HepG2 (cell line): Measurements from ENCODE around the gene PPP4R4. TPM values are rescaled to one million over a fixed set of nuclear protein-coding genes. Genes with fewer than 3 reads are reported as not detected.

ENCODE experiments used
- ATAC-seq: fragments of 200-7000 bp; cut with Tn5 transposase; 3 replicates; pipeline ENCODE4 v1.9.1; 2020; ENCODE audit warnings: mild to moderate bottlenecking, moderate library complexity
- BruUV-seq: library from RNA; stranded (reverse); fragments of 400-500 nt; replicated peaks from 2 replicates; lab custom pipeline; 2021; lab: Mats Ljungman, UMichigan
- CTCF ChIA-PET: fragments of 300-600 bp; formaldehyde crosslinking; extraction: SDS; loops from one replicate; lab custom pipeline; 2021; ENCODE audit warnings: low total read pairs, inconsistent platforms, low intra/inter-chr PET ratio; lab: Yijun Ruan, JAX
- POLR2A ChIA-PET: fragments of 350-600 bp; sonication (Branson Sonifier 250); formaldehyde crosslinking; loops from one replicate; lab custom pipeline; 2020; ENCODE audit warnings: antibody characterized with exemption, inconsistent platforms; lab: Yijun Ruan, JAX
- DNase-seq: peaks from one replicate; pipeline ENCODE4 v3.0.0-alpha.2; 2015; ENCODE audit warnings: low spot score
- FAIRE-seq: peaks from 3 replicates; lab custom pipeline; 2011; peaks lifted over from hg19 to GRCh38; lab: Jason Lieb, UNC
- H2AFZ ChIP-seq: one replicate; pipeline ENCODE4 v1.6.1; 2011; ENCODE audit warnings: low read length, inconsistent platforms
- H3K27ac ChIP-seq: fragments of 300-600 bp; 3 replicates; pipeline ENCODE4 v1.8.0; 2011; ENCODE audit warnings: mixed run types, mild to moderate bottlenecking, mixed read lengths, low read length, inconsistent platforms; ENCODE audit not compliant: insufficient read depth; ENCODE audit errors: extremely low read length
- H3K27me3 ChIP-seq, 2 experiments: fragments of 200-600 bp in 1 of 2; 2 replicates in 1 of 2; 3 replicates in 1 of 2; pipeline versions ENCODE4 v1.6.0 to v1.8.0; 2011; ENCODE audit warnings: low read length in 2 of 2, mild to moderate bottlenecking in 2 of 2, moderate library complexity in 2 of 2, inconsistent platforms in 1 of 2; ENCODE audit not compliant: insufficient read depth in 2 of 2, control insufficient read depth in 1 of 2
- H3K36me3 ChIP-seq, 2 experiments: fragments of 200-600 bp in 1 of 2; replicated peaks in 1 of 2; 2 replicates in 1 of 2; 3 replicates in 1 of 2; pipeline versions ENCODE4 v1.5.1 to v1.8.0; 2011; ENCODE audit warnings: low read length in 2 of 2, inconsistent platforms in 1 of 2; ENCODE audit not compliant: insufficient read depth in 2 of 2, control insufficient read depth in 1 of 2
- H3K4me1 ChIP-seq: 2 replicates; pipeline ENCODE4 v1.5.1; 2012; ENCODE audit warnings: low read length, inconsistent platforms; ENCODE audit not compliant: insufficient read depth
- H3K4me2 ChIP-seq: 2 replicates; pipeline ENCODE4 v1.6.0; 2011; ENCODE audit warnings: low read depth, low read length, inconsistent platforms
- H3K4me3 ChIP-seq, 3 experiments: fragments of 200-600 bp in 1 of 3; sonication (generic), shearing (Covaris generic) in 1 of 3; replicated peaks in 1 of 3; 2 replicates each; pipeline ENCODE4 v1.5.1; 2011 to 2016; ENCODE audit warnings: low read length in 3 of 3, inconsistent platforms in 2 of 3, low read depth in 2 of 3, mild to moderate bottlenecking in 2 of 3, control low read depth in 1 of 3, mixed read lengths in 1 of 3; ENCODE audit not compliant: insufficient read depth in 1 of 3
- H3K79me2 ChIP-seq: one replicate; pipeline ENCODE4 v1.6.1; 2011; ENCODE audit warnings: low read length, inconsistent platforms; ENCODE audit not compliant: insufficient read depth
- H3K9ac ChIP-seq: 2 replicates; pipeline ENCODE4 v1.6.0; 2011; ENCODE audit warnings: mild to moderate bottlenecking, low read depth, low read length, inconsistent platforms; ENCODE audit not compliant: insufficient read depth
- H3K9me3 ChIP-seq: 2 replicates; pipeline ENCODE4 v1.5.1; 2012; ENCODE audit warnings: mild to moderate bottlenecking, low read length
- H4K20me1 ChIP-seq: 2 replicates; pipeline ENCODE4 v1.6.0; 2011; ENCODE audit warnings: inconsistent platforms, mild to moderate bottlenecking, low read length, moderate library complexity; ENCODE audit not compliant: insufficient read depth
- ARNTL ChIP-seq: sonication (generic); formaldehyde crosslinking; IDR thresholded peaks from 2 replicates; pipeline ENCODE4 v1.4.0; 2020; ENCODE audit warnings: mild to moderate bottlenecking, missing genetic modification reagents
- MAX ChIP-seq: IDR thresholded peaks from 2 replicates; pipeline ENCODE4 v1.6.1; 2012; ENCODE audit warnings: inconsistent platforms
- MEF2D ChIP-seq: sonication (generic); formaldehyde crosslinking; IDR thresholded peaks from 2 replicates; pipeline ENCODE4 v1.5.1; 2020; ENCODE audit warnings: mild to moderate bottlenecking, missing genetic modification reagents
- PHF21A ChIP-seq: sonication (generic); formaldehyde crosslinking; IDR thresholded peaks from 2 replicates; pipeline ENCODE4 v1.5.0; 2020; ENCODE audit warnings: mild to moderate bottlenecking, missing genetic modification reagents
- PITX1 ChIP-seq: sonication (generic); formaldehyde crosslinking; IDR thresholded peaks from 2 replicates; pipeline ENCODE4 v1.5.1; 2020; ENCODE audit warnings: mild to moderate bottlenecking, missing genetic modification reagents
- POGK ChIP-seq: sonication (generic); formaldehyde crosslinking; conservative IDR thresholded peaks from 2 replicates; pipeline ENCODE4 v1.8.0; 2022; ENCODE audit warnings: mild to moderate bottlenecking, moderate library complexity, missing genetic modification reagents
- POGZ ChIP-seq: sonication (generic); formaldehyde crosslinking; IDR thresholded peaks from 2 replicates; pipeline ENCODE4 v1.4.0; 2020; ENCODE audit warnings: mild to moderate bottlenecking, missing genetic modification reagents
- TBX2 ChIP-seq: sonication (generic); formaldehyde crosslinking; IDR thresholded peaks from 2 replicates; pipeline ENCODE4 v1.5.0; 2020; ENCODE audit warnings: missing genetic modification reagents, mild to moderate bottlenecking, borderline replicate concordance
- TEAD3 ChIP-seq: optimal IDR thresholded peaks from 2 replicates; pipeline ENCODE3; 2016; ENCODE audit warnings: borderline replicate concordance
- ZNF407 ChIP-seq: sonication (generic); formaldehyde crosslinking; IDR thresholded peaks from one replicate; pipeline ENCODE4 v1.5.1; 2020; ENCODE audit warnings: mild to moderate bottlenecking, missing genetic modification reagents; ENCODE audit errors: not compliant biosample characterization
- ZNF772 ChIP-seq: sonication (generic); formaldehyde crosslinking; IDR thresholded peaks from 2 replicates; pipeline ENCODE4 v1.5.0; 2020; ENCODE audit warnings: mild to moderate bottlenecking, missing genetic modification reagents
- ZNF788 ChIP-seq: sonication (generic); formaldehyde crosslinking; IDR thresholded peaks from 2 replicates; pipeline ENCODE4 v1.5.0; 2020; ENCODE audit warnings: mild to moderate bottlenecking, missing genetic modification reagents, borderline replicate concordance
- WGBS: methylation state at CpG from one replicate; pipeline ENCODE4 v1.1.6; 2017; ENCODE audit warnings: low lambda C conversion rate; 5-methylcytosine and 5-hydroxymethylcytosine counted together
- in situ Hi-C: cut with HindIII; loops from 2 replicates; pipeline ENCODE4 v1.10.0; 2017; ENCODE audit warnings: low pct_unique_long_range_greater_than_20kb; ENCODE audit not compliant: extremely low pct_ligation_motif_present
- intact Hi-C: fragments of 100-400 bp; cut with micrococcal nuclease; formaldehyde crosslinking; loops from one replicate; pipeline ENCODE4 v1.10.0; 2022; ENCODE audit not compliant: unreplicated experiment
- polyA plus RNA-seq, 8 experiments: library from polyadenylated mRNA; depleted of rRNA in 3 of 8; stranded (reverse) in 7 of 8; unstranded in 1 of 8; fragments of >200 nt; fragmentation: Illumina TruSeq in 4 of 8; extraction: Trizol in 4 of 8; gene quantifications; 2 replicates each; pipeline versions ENCODE4 v1.2.1 to v1.2.3, GENCODE V29; 2011 to 2016; ENCODE audit warnings: low read depth in 4 of 8, missing spikeins in 1 of 8, mixed read lengths in 1 of 8; ENCODE audit not compliant: insufficient read depth in 1 of 8
- total RNA-seq, 5 experiments: library from RNA; depleted of rRNA; stranded (reverse); fragments of >200 nt; fragmentation: Illumina TruSeq; extraction: Trizol; gene quantifications; 2 replicates each; pipeline ENCODE4 v1.2.3, GENCODE V29; 2016; ENCODE audit warnings: low read depth in 1 of 5

PPP4R4 gene
- total and polyA plus RNA-seq, 2 of the 13 experiments (the other 11 are each of a cell fraction or from before 2014, with no cell fraction given), result 9.5 to 19.8 TPM

GRCh38 chr14:94291159-94291905 is 117.2 kb downstream of the PPP4R4 start:
- 88% methylated on average over 5 of the region's 13 CpGs for WGBS
- H3K27ac ChIP-seq, result peak overlapping the region; percentile 97
- H3K79me2 ChIP-seq, result peaks cover 27% of the 10 kb centered on the region
- H3K4me3 ChIP-seq, result peak overlapping the region; percentile 48 to 84 (median 67); a peak in 5 of 6 replicates
- H3K36me3 ChIP-seq, result peaks cover 6 to 7% of the 10 kb centered on the region in 2 experiments; a peak in 4 of 5 replicates
- peak overlapping the region; percentile 98 for H3K4me2 ChIP-seq
- H3K4me1 ChIP-seq, result peaks cover 92% of the 10 kb centered on the region
- H3K9me3 ChIP-seq, result no peaks in the 10 kb centered on the region
- ChIA-PET CTCF (no interaction called here), POLR2A (interaction anchor here (1.3 to 4.9 kb wide), 10 partner anchors 11 to 210 kb away, joined by 3 to 122 read pairs (median 14); partner anchors contain the start of genes DDX24, IFI27L1, PPP4R4 and SERPINA6)
- H3K27me3 ChIP-seq, result no peaks in the 10 kb centered on the region; a peak in 1 of 5 replicates
- FAIRE-seq (no peak), DNase-seq (no peak), ATAC-seq (no peak)
- peak overlapping the region; percentile 90 for H3K9ac ChIP-seq
- H2AFZ ChIP-seq, result no peak overlapping the region
- no peaks in the 10 kb centered on the region for H4K20me1 ChIP-seq
- intact Hi-C loops (loop anchor here (5.0 kb wide), 1 partner anchor 154 kb away; no protein-coding TSS in a partner anchor), in situ Hi-C loops (no loop called here)
- BruUV-seq, result no TSS peak
- TF ChIP-seq TEAD3 (peak; percentile 1), POGZ (CRISPR knock-in tag) (peak; percentile 45; the same call in 1 of the 2 replicates), ZNF788 (peak; percentile 46; the same call in 1 of the 2 replicates), ZNF407 (peak; percentile 9), MAX (0 out of 2 replicates have a peak, but pooled peaks have one; percentile 20), MEF2D (CRISPR knock-in tag) (0 out of 2 replicates have a peak, but pooled peaks have one; percentile 29), TBX2 (CRISPR knock-in tag) (no peak), PITX1 (CRISPR knock-in tag) (no peak), POGK (CRISPR knock-in tag) (no peak), PHF21A (0 out of 2 replicates have a peak, but pooled peaks have one; percentile 32), ZNF772 (peak; percentile 43; the same call in 1 of the 2 replicates), ARNTL (CRISPR knock-in tag) (no peak)
